Liver (tissue), 9 donors: ENCODE results near the gene CD164. TPM values are rescaled to one million over a fixed set of nuclear protein-coding genes. Genes with fewer than 3 reads are reported as not detected.

Experiments used
- DNase-seq: peaks from one replicate; pipeline ENCODE4 v3.0.0-alpha.2; 2017; ENCODE audit warnings: low spot score
- H3K27ac ChIP-seq, 2 donors: one replicate each; pipeline ENCODE4 v1.7.0; 2013; ENCODE audit warnings: inconsistent platforms in 2 of 2, low read length in 2 of 2, control low read depth in 1 of 2, low read depth in 1 of 2, mild to moderate bottlenecking in 1 of 2
- H3K27me3 ChIP-seq, 4 donors: one replicate each; pipeline versions ENCODE4 v1.6.1 to v1.7.0; 2013; ENCODE audit warnings: low read length in 3 of 4, inconsistent platforms in 1 of 4, mild to moderate bottlenecking in 1 of 4, moderate library complexity in 1 of 4; ENCODE audit not compliant: control insufficient read depth in 4 of 4, insufficient read depth in 4 of 4
- H3K36me3 ChIP-seq, 4 donors: one replicate each; pipeline versions ENCODE4 v1.6.1 to v1.7.0; 2013; ENCODE audit warnings: low read length in 3 of 4, mild to moderate bottlenecking in 3 of 4, low read depth in 1 of 4, moderate library complexity in 1 of 4; ENCODE audit not compliant: control insufficient read depth in 4 of 4, insufficient read depth in 3 of 4
- H3K4me1 ChIP-seq, 4 donors: one replicate each; pipeline versions ENCODE4 v1.6.1 to v1.7.0; 2013; ENCODE audit warnings: low read length in 3 of 4, mild to moderate bottlenecking in 3 of 4, moderate library complexity in 1 of 4; ENCODE audit not compliant: control insufficient read depth in 4 of 4, insufficient read depth in 4 of 4
- H3K4me3 ChIP-seq, 3 donors: one replicate each; pipeline versions ENCODE4 v1.6.1 to v1.7.0; 2013; ENCODE audit warnings: low read length in 3 of 3, control low read depth in 1 of 3, low read depth in 1 of 3, mild to moderate bottlenecking in 1 of 3
- H3K9ac ChIP-seq, 2 donors: one replicate each; pipeline ENCODE4 v1.7.0; 2013; ENCODE audit warnings: low read length in 2 of 2, mild to moderate bottlenecking in 2 of 2, moderate library complexity in 2 of 2, control low read depth in 1 of 2, low read depth in 1 of 2
- H3K9me3 ChIP-seq, 4 donors: one replicate each; pipeline versions ENCODE4 v1.6.1 to v1.7.0; 2013; ENCODE audit warnings: low read length in 3 of 4; ENCODE audit not compliant: control insufficient read depth in 4 of 4
- ATF3 ChIP-seq: IDR thresholded peaks from 2 replicates; pipeline ENCODE4 v1.6.1; 2016; ENCODE audit warnings: antibody characterized with exemption
- CTCF ChIP-seq: fragments of 150-350 bp; IDR thresholded peaks from 2 replicates; pipeline ENCODE4 v1.5.1; 2017; ENCODE audit warnings: improper control_type of control experiment, low read depth, low read length; ENCODE audit not compliant: missing input control
- EGR1 ChIP-seq, 2 donors: IDR thresholded peaks; 2 replicates each; pipeline ENCODE4 v1.6.1; 2016 to 2018; ENCODE audit warnings: antibody characterized with exemption in 2 of 2, low read depth in 2 of 2
- FOXA1 ChIP-seq: IDR thresholded peaks from 2 replicates; pipeline ENCODE4 v1.6.1; 2016; ENCODE audit warnings: antibody characterized with exemption
- FOXA2 ChIP-seq: IDR thresholded peaks from 2 replicates; pipeline ENCODE4 v1.6.1; 2016; ENCODE audit warnings: antibody characterized with exemption
- GABPA ChIP-seq, 2 donors: IDR thresholded peaks in 1 of 2; conservative IDR thresholded peaks in 1 of 2; 2 replicates each; pipeline ENCODE4 v1.6.1; 2016; ENCODE audit warnings: antibody characterized with exemption in 2 of 2, mild to moderate bottlenecking in 1 of 2, moderate library complexity in 1 of 2
- HNF4A ChIP-seq, 2 donors: conservative IDR thresholded peaks; 2 replicates each; pipeline ENCODE4 v1.6.1; 2016; ENCODE audit warnings: antibody characterized with exemption in 2 of 2, mild to moderate bottlenecking in 2 of 2
- HNF4G ChIP-seq: IDR thresholded peaks from 2 replicates; pipeline ENCODE4 v1.6.1; 2016; ENCODE audit warnings: antibody characterized with exemption
- JUND ChIP-seq, 2 donors: IDR thresholded peaks; 2 replicates each; pipeline ENCODE4 v1.6.1; 2016; ENCODE audit warnings: antibody characterized with exemption in 2 of 2
- MAX ChIP-seq: IDR thresholded peaks from 2 replicates; pipeline ENCODE4 v1.6.1; 2016; ENCODE audit warnings: antibody characterized with exemption
- NR2F2 ChIP-seq: IDR thresholded peaks from 2 replicates; pipeline ENCODE4 v1.6.1; 2016; ENCODE audit warnings: antibody characterized with exemption
- RAD21 ChIP-seq, 2 donors: IDR thresholded peaks; 2 replicates each; pipeline ENCODE4 v1.6.1; 2016; ENCODE audit warnings: antibody characterized with exemption in 2 of 2, mild to moderate bottlenecking in 2 of 2
- REST ChIP-seq: IDR thresholded peaks from 2 replicates; pipeline ENCODE4 v1.6.1; 2016; ENCODE audit warnings: antibody characterized with exemption, mild to moderate bottlenecking
- RXRA ChIP-seq, 2 donors: IDR thresholded peaks; 2 replicates each; pipeline ENCODE4 v1.6.1; 2017 to 2018; ENCODE audit warnings: antibody characterized with exemption in 2 of 2, mild to moderate bottlenecking in 1 of 2
- SP1 ChIP-seq: IDR thresholded peaks from 2 replicates; pipeline ENCODE4 v1.6.1; 2018; ENCODE audit warnings: antibody characterized with exemption, mild to moderate bottlenecking
- TAF1 ChIP-seq: conservative IDR thresholded peaks from 2 replicates; pipeline ENCODE4 v1.6.1; 2016; ENCODE audit warnings: antibody characterized with exemption, mild to moderate bottlenecking
- YY1 ChIP-seq: IDR thresholded peaks from 2 replicates; pipeline ENCODE4 v1.6.1; 2016; ENCODE audit warnings: antibody characterized with exemption, mild to moderate bottlenecking
- ZBTB33 ChIP-seq: IDR thresholded peaks from 2 replicates; pipeline ENCODE4 v1.6.1; 2016; ENCODE audit warnings: antibody characterized with exemption
- WGBS: extraction: QIAGEN DNeasy Blood & Tissue Kit; methylation state at CpG from one replicate; pipeline ENCODE4 v1.1.7; 2013; 5-methylcytosine and 5-hydroxymethylcytosine counted together
- polyA plus RNA-seq, 2 donors: library from polyadenylated mRNA; stranded (reverse) in 1 of 2; unstranded in 1 of 2; fragments of 200-250 nt in 1 of 2; fragments of >200 nt in 1 of 2; fragmentation: Nextera tagmentation in 1 of 2; extraction: Ambion mirVana in 1 of 2; gene quantifications; one replicate each; pipeline versions ENCODE4 v1.2.1 to v1.2.3, GENCODE V29; 2013 to 2015
- total RNA-seq, 2 donors: library from RNA; depleted of rRNA; stranded (reverse); fragments of >200 nt; gene quantifications; one replicate each; pipeline ENCODE4 v1.2.3, GENCODE V29; 2014
- donor health status: healthy.
- donor health status: healthy.
- donor health status: healthy.
- donor health status: healthy.
- donor health status: healthy.

Gene CD164
- total and polyA plus RNA-seq, 4 donors, result 84.5 to 218 (median 132) TPM

GRCh38 chr6:109344226-109344625 lies 38.0 kb downstream of the CD164 start:
- Histone ChIP-seq H3K4me1 (peaks cover 0 to 2% (median under 1%) of the 10 kb centered on the region in 4 donors), H3K4me3 (no peak overlapping the region), H3K9me3 (no peaks in the 10 kb centered on the region), H3K27ac (no peak overlapping the region), H3K9ac (no peak overlapping the region), H3K36me3 (no peaks in the 10 kb centered on the region), H3K27me3 (no peaks in the 10 kb centered on the region)
- no peak for DNase-seq
- TF ChIP-seq HNF4G (no peak), CTCF (no peak), ATF3 (no peak), YY1 (no peak), SP1 (no peak), REST (no peak), ZBTB33 (no peak), RXRA (IDR thresholded peaks at IDR 0.05) (no peak), JUND (IDR thresholded peaks at IDR 0.05) (no peak), GABPA (IDR thresholded peaks at IDR 0.05 in 1 of 2, conservative IDR thresholded peaks at IDR 0.05 in 1 of 2) (no peak), RAD21 (IDR thresholded peaks at IDR 0.05) (no peak), MAX (no peak), TAF1 (no peak)
- 97% methylated on average over 2 of the region's 2 CpGs for WGBS

- TF ChIP-seq NR2F2 (no peak), JUND (IDR thresholded peaks at IDR 0.05) (no peak), YY1 (no peak), HNF4A (conservative IDR thresholded peaks at IDR 0.05) (no peak), SP1 (no peak), GABPA (IDR thresholded peaks at IDR 0.05 in 1 of 2, conservative IDR thresholded peaks at IDR 0.05 in 1 of 2) (no peak), FOXA1 (no peak), CTCF (no peak), ATF3 (no peak), ZBTB33 (no peak), FOXA2 (no peak), EGR1 (IDR thresholded peaks at IDR 0.05; ENCODE audit: low read depth in 2 of 2) (no peak), TAF1 (no peak), RXRA (IDR thresholded peaks at IDR 0.05) (no peak), HNF4G (no peak), MAX (no peak)
- Histone ChIP-seq H3K36me3 (no peaks in the 10 kb centered on the region), H3K27ac (no peak overlapping the region), H3K4me3 (no peak overlapping the region), H3K27me3 (no peaks in the 10 kb centered on the region), H3K9me3 (no peaks in the 10 kb centered on the region), H3K9ac (no peak overlapping the region), H3K4me1 (no peaks in the 10 kb centered on the region)
- 97% methylated on average over 7 of the region's 7 CpGs for WGBS
- no peak for DNase-seq
Measured at GRCh38 chr6:109343518-109343917, 38.7 kb downstream of the CD164 start.
